Fibroblast of peridontal ligament (primary cell): Measurements from ENCODE around the gene AMMECR1L.
"Not testable (repeated sequence)": the region's sequence is repeated elsewhere in the genome, so short reads cannot be mapped to it uniquely, and the experiment has no call there.

Experiments used
- DNase-seq: peaks from one replicate; pipeline ENCODE4 v3.0.0-alpha.2; 2010; ENCODE audit errors: extremely low read depth

The AMMECR1L gene

GRCh38 chr2:127887082-127887775 lies 1.5 kb upstream of the AMMECR1L start:
- DNase-seq: peak; percentile 27

- not testable (repeated sequence) for DNase-seq
Observed at GRCh38 chr2:127886593-127886935, 808 bp upstream of the AMMECR1L start.

GRCh38 chr2:127884861-127885740 lies 655 bp downstream of the AMMECR1L start:
- DNase-seq: not testable (repeated sequence)

- DNase-seq: peak; percentile 81
Observed at GRCh38 chr2:127884436-127884835, 1.3 kb downstream of the AMMECR1L start.

- DNase-seq: no peak
Observed at GRCh38 chr2:127879899-127880298, 5.9 kb downstream of the AMMECR1L start.

- no peak for DNase-seq
Observed at GRCh38 chr2:127877626-127878025, 8.1 kb downstream of the AMMECR1L start.

- DNase-seq: no peak
Observed at GRCh38 chr2:127877136-127877535, 8.6 kb downstream of the AMMECR1L start.

- DNase-seq: no peak
Observed at GRCh38 chr2:127874378-127875269, 11.1 kb downstream of the AMMECR1L start.

GRCh38 chr2:127873707-127874303 lies 12.0 kb downstream of the AMMECR1L start:
- DNase-seq: no peak

GRCh38 chr2:127872354-127872753 lies 13.4 kb downstream of the AMMECR1L start:
- no peak for DNase-seq

- no peak for DNase-seq
Observed at GRCh38 chr2:127865926-127866325, 19.8 kb downstream of the AMMECR1L start.

GRCh38 chr2:127864877-127865276 lies 20.9 kb downstream of the AMMECR1L start:
- no peak for DNase-seq

GRCh38 chr2:127862228-127862627 lies 23.5 kb downstream of the AMMECR1L start:
- no peak for DNase-seq

GRCh38 chr2:127860130-127860529 lies 25.6 kb downstream of the AMMECR1L start:
- no peak for DNase-seq

GRCh38 chr2:127859712-127860085 lies 26.1 kb downstream of the AMMECR1L start:
- no peak for DNase-seq

GRCh38 chr2:127857265-127857808 lies 28.4 kb downstream of the AMMECR1L start:
- peak; percentile 19 for DNase-seq

GRCh38 chr2:127853671-127854070 lies 32.1 kb downstream of the AMMECR1L start:
- DNase-seq: no peak

GRCh38 chr2:127852388-127852787 lies 33.4 kb downstream of the AMMECR1L start:
- DNase-seq: no peak

GRCh38 chr2:127847931-127848330 lies 37.8 kb downstream of the AMMECR1L start:
- DNase-seq: no peak

- no peak for DNase-seq
Observed at GRCh38 chr2:127844973-127845372, 40.8 kb downstream of the AMMECR1L start.

GRCh38 chr2:127843677-127844076 lies 42.1 kb downstream of the AMMECR1L start:
- DNase-seq: no peak
